ENCODE data around the gene ADCY10.

DNA sequence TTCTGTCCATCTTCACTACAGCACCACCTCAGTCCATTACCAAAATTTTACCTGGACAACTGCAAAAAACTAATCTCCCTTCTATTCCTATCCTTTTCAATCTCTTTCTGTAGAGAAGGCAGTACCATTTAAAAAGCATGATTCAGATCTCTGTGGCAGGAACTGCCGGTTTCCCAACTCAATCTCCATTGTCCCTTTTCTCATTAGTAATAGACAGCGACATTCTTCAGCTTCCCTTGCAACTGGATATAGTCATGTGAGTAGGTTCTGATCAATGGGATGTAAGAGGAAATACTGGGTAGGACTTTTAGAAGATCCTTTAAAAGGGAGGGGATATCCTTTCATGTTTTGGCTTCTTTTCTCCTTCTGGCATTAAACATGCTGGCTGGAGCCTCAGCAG is 74.9 kb downstream of the ADCY10 start:
- TF ChIP-seq, protein P1, sequence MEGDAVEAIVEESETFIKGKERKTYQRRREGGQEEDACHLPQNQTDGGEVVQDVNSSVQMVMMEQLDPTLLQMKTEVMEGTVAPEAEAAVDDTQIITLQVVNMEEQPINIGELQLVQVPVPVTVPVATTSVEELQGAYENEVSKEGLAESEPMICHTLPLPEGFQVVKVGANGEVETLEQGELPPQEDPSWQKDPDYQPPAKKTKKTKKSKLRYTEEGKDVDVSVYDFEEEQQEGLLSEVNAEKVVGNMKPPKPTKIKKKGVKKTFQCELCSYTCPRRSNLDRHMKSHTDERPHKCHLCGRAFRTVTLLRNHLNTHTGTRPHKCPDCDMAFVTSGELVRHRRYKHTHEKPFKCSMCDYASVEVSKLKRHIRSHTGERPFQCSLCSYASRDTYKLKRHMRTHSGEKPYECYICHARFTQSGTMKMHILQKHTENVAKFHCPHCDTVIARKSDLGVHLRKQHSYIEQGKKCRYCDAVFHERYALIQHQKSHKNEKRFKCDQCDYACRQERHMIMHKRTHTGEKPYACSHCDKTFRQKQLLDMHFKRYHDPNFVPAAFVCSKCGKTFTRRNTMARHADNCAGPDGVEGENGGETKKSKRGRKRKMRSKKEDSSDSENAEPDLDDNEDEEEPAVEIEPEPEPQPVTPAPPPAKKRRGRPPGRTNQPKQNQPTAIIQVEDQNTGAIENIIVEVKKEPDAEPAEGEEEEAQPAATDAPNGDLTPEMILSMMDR (conservative IDR thresholded peaks at IDR 0.05; ENCODE audit: low read length), result no peak
- no peak for TF ChIP-seq EZH2phosphoT487 (IDR thresholded peaks at IDR 0.05; ENCODE audit: borderline replicate concordance, low read depth, low read length)
